Uterus (tissue), 4 donors: Measurements from ENCODE around the gene DROSHA. TPM values are rescaled to one million over a fixed set of nuclear protein-coding genes. Genes with fewer than 3 reads are reported as not detected.

ENCODE experiments used
- DNase-seq, 2 donors: peaks; one replicate each; pipeline ENCODE4 v3.0.0-alpha.2; 2019 to 2020
- H3K27ac ChIP-seq, 2 donors: fragments of 200-600 bp; sonication (generic); 1 replicate in 1 of 2; 2 replicates in 1 of 2; pipeline ENCODE4 v1.5.1; 2016 to 2018
- H3K27me3 ChIP-seq, 2 donors: fragments of 200-600 bp; sonication (generic); one replicate each; pipeline ENCODE4 v1.5.1; 2018 to 2019; ENCODE audit warnings: control low read depth in 1 of 2
- H3K36me3 ChIP-seq, 2 donors: fragments of 200-600 bp; sonication (generic); one replicate each; pipeline ENCODE4 v1.5.1; 2019; ENCODE audit warnings: control low read depth in 1 of 2
- H3K4me1 ChIP-seq, 2 donors: fragments of 200-600 bp; sonication (generic); one replicate each; pipeline ENCODE4 v1.5.1; 2018 to 2019; ENCODE audit warnings: control low read depth in 1 of 2
- H3K4me3 ChIP-seq, 2 donors: fragments of 200-600 bp; sonication (generic); 1 replicate in 1 of 2; 2 replicates in 1 of 2; pipeline ENCODE4 v1.5.1; 2018 to 2019; ENCODE audit warnings: mild to moderate bottlenecking in 1 of 2
- H3K9me3 ChIP-seq, 2 donors: fragments of 200-600 bp; sonication (generic); one replicate each; pipeline ENCODE4 v1.5.1; 2019; ENCODE audit warnings: control low read depth in 1 of 2
- CTCF ChIP-seq, 4 experiments: fragments of 200-600 bp in 2 of 4; fragments of 450-650 bp in 2 of 4; sonication (generic) in 2 of 4; IDR thresholded peaks; one replicate each; pipeline ENCODE4 v1.5.1; 2016 to 2019; ENCODE audit warnings: antibody characterized with exemption in 4 of 4, mild to moderate bottlenecking in 2 of 4, moderate library complexity in 1 of 4
- POLR2A ChIP-seq, 2 donors: fragments of 450-650 bp; IDR thresholded peaks; one replicate each; pipeline ENCODE4 v1.6.1; 2016; ENCODE audit warnings: antibody characterized with exemption in 2 of 2, mild to moderate bottlenecking in 1 of 2, moderate library complexity in 1 of 2
- intact Hi-C: fragments of 100-400 bp; cut with DNase I; formaldehyde crosslinking; loops from one replicate; pipeline ENCODE4 v1.15.1; 2023; ENCODE audit warnings: low total_unique reads
- total RNA-seq, 4 donors: library from RNA; depleted of rRNA in 3 of 4; stranded (reverse); fragments of >200 nt in 3 of 4; gene quantifications; one replicate each; pipeline versions ENCODE4 v1.1.0 to v1.2.4, GENCODE V29; 2014 to 2023
- donor health status: DM: yes; HTN: yes; CAD: no.

The DROSHA gene
- total RNA-seq, 4 donors from 2014 or later, result 17.2 to 82.1 (median 40.5) TPM

- Histone ChIP-seq H3K27me3 (no peaks in the 10 kb centered on the region), H3K4me1 (no peaks in the 10 kb centered on the region), H3K27ac (no peak overlapping the region), H3K9me3 (peaks cover 0 to 11% of the 10 kb centered on the region in 2 donors), H3K36me3 (no peaks in the 10 kb centered on the region), H3K4me3 (no peak overlapping the region)
- no peak for TF ChIP-seq POLR2A (IDR thresholded peaks at IDR 0.05)
- DNase-seq, result no peak
- intact Hi-C loops, result no loop called here
These were observed 72.3 kb downstream of the DROSHA start for GRCh38 chr5:31459594-31459993.

- Histone ChIP-seq H3K36me3 (no peaks in the 10 kb centered on the region), H3K27ac (no peak overlapping the region), H3K4me3 (no peak overlapping the region), H3K9me3 (peaks cover 0 to 11% of the 10 kb centered on the region in 2 donors), H3K4me1 (no peaks in the 10 kb centered on the region), H3K27me3 (no peaks in the 10 kb centered on the region)
- DNase-seq, result no peak
- intact Hi-C loops, result no loop called here
- TF ChIP-seq POLR2A (IDR thresholded peaks at IDR 0.05), result no peak
- TF ChIP-seq CTCF (IDR thresholded peaks at IDR 0.05), result no peak
These were observed 76.7 kb downstream of the DROSHA start for GRCh38 chr5:31455172-31455571.

- Histone ChIP-seq H3K27me3 (no peaks in the 10 kb centered on the region), H3K36me3 (no peaks in the 10 kb centered on the region)
These were observed 78.4 kb downstream of the DROSHA start for GRCh38 chr5:31453522-31453921.

DNA sequence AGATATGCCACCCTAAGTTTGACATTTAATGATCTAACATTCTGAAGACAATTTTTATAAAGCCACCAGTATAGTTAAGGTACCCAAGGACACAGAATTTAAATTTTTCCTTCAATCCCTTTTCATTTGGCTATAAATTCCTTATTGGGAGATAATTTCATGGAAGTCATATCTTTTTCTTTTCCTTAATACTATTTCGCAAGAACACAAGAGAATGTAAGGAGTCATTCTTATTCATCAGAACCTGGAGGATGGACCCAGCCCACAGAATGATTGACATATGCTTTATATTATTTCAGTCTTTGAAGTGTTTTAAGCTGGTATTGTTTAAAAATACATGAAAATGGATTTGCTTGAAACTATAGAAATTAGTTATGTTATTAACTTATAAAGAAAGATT lies 79.6 kb downstream of the DROSHA start:
- H3K36me3 ChIP-seq, result no peaks in the 10 kb centered on the region

More at GRCh38 chr5:31453522-31453921, 78.4 kb downstream of the DROSHA start:
- H3K4me1 ChIP-seq, result no peaks in the 10 kb centered on the region
- peaks cover 0 to 11% of the 10 kb centered on the region in 2 donors for H3K9me3 ChIP-seq
- intact Hi-C loops, result no loop called here
- no peak for TF ChIP-seq CTCF (IDR thresholded peaks at IDR 0.05)
- no peak for TF ChIP-seq POLR2A (IDR thresholded peaks at IDR 0.05)
- DNase-seq, result no peak
- no peak overlapping the region for H3K27ac ChIP-seq
- no peak overlapping the region for H3K4me3 ChIP-seq

GRCh38 chr5:31449962-31450361 lies 81.9 kb downstream of the DROSHA start:
- H3K4me3 ChIP-seq, result no peak overlapping the region
- DNase-seq, result no peak
- peaks cover 0 to 1% of the 10 kb centered on the region in 2 donors for H3K9me3 ChIP-seq
- H3K27me3 ChIP-seq, result no peaks in the 10 kb centered on the region
- intact Hi-C loops, result no loop called here
- TF ChIP-seq CTCF (IDR thresholded peaks at IDR 0.05) (no peak), POLR2A (IDR thresholded peaks at IDR 0.05) (no peak)
- H3K27ac ChIP-seq, result no peak overlapping the region
- H3K4me1 ChIP-seq, result no peaks in the 10 kb centered on the region
- H3K36me3 ChIP-seq, result no peaks in the 10 kb centered on the region

More for the DNA sequence above, 79.6 kb downstream of the DROSHA start:
- Histone ChIP-seq H3K9me3 (peaks cover 0 to 11% of the 10 kb centered on the region in 2 donors), H3K27me3 (no peaks in the 10 kb centered on the region), H3K4me1 (no peaks in the 10 kb centered on the region), H3K27ac (no peak overlapping the region), H3K4me3 (no peak overlapping the region)
- intact Hi-C loops, result no loop called here
- no peak for DNase-seq
- no peak for TF ChIP-seq POLR2A (IDR thresholded peaks at IDR 0.05)

GRCh38 chr5:31449174-31449573 lies 82.7 kb downstream of the DROSHA start:
- no peak for DNase-seq
- Histone ChIP-seq H3K27me3 (no peaks in the 10 kb centered on the region), H3K4me1 (no peaks in the 10 kb centered on the region), H3K36me3 (no peaks in the 10 kb centered on the region), H3K4me3 (no peak overlapping the region), H3K9me3 (no peaks in the 10 kb centered on the region), H3K27ac (no peak overlapping the region)
- intact Hi-C loops, result no loop called here
- no peak for TF ChIP-seq POLR2A (IDR thresholded peaks at IDR 0.05)
- no peak for TF ChIP-seq CTCF (IDR thresholded peaks at IDR 0.05)
